Fibroblast of skin of right biceps (primary cell): ENCODE results near the gene RPP25L.
A peak's percentile ranks its signal among the peaks of the same experiment; 100 is the strongest.

Source experiments
- DNase-seq: peaks from one replicate; pipeline ENCODE4 v3.0.0-alpha.2; 2013

Gene RPP25L

DNA sequence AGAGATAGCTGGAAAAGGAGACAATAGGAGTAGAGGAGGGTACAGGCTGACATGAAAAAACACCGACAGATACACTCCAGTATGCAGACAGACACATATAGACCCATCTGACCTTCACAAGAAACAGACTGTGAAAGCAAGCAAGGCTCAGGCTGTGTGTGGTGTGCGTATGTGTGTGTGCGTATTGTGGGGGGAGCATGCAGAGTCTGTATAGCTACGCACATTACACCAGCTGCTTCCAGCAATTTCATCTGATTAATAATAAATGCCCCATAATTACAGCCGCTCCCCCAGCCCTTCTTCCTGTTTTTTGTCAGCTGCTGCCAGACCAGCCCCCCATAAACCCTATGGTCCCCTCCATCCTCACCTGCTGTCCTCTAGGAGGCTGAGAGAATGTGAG lies 29.1 kb downstream of the RPP25L start:
- DNase-seq, result no peak

DNA sequence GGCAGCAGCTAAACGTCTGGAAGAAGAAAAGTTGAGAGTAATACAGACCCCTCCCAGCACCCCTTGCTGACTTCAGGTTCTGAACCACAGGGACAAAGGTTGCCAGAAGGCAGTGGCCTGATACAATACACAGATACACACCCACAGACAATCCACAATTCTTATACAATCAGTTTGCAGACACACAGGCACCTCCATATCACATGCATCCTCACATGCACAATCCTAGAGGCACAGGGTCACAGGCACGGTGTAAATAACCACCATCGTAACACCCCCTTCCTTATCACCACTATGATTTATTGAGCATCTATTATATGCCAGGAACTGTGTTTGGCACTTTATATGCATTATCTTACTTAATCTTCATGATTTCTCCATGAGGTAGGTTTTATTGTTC lies 30.6 kb downstream of the RPP25L start:
- no peak for DNase-seq

- DNase-seq, result no peak
Observed at GRCh38 chr9:34580358-34580757, 31.5 kb downstream of the RPP25L start.

DNA sequence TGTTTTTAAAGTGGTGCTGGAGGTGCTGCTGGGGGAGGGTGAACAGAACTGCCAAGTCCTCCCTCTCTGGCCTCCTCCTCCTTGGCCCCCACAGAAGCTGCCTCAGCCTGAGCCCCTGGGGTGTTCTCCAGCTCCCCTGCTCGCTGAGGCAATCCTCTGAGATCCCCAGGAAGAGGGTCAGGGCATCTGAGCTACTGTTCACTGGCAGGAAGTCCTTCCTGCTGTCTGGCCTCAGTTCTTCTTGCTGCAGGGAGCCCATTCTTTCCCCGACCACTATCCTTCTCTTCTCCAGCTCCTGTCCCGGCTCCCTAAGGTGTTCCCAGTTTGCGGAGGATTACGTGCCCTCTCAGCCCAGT lies 32.1 kb downstream of the RPP25L start:
- no peak for DNase-seq

- no peak for DNase-seq
Observed at GRCh38 chr9:34579104-34579807, 32.6 kb downstream of the RPP25L start.

DNA sequence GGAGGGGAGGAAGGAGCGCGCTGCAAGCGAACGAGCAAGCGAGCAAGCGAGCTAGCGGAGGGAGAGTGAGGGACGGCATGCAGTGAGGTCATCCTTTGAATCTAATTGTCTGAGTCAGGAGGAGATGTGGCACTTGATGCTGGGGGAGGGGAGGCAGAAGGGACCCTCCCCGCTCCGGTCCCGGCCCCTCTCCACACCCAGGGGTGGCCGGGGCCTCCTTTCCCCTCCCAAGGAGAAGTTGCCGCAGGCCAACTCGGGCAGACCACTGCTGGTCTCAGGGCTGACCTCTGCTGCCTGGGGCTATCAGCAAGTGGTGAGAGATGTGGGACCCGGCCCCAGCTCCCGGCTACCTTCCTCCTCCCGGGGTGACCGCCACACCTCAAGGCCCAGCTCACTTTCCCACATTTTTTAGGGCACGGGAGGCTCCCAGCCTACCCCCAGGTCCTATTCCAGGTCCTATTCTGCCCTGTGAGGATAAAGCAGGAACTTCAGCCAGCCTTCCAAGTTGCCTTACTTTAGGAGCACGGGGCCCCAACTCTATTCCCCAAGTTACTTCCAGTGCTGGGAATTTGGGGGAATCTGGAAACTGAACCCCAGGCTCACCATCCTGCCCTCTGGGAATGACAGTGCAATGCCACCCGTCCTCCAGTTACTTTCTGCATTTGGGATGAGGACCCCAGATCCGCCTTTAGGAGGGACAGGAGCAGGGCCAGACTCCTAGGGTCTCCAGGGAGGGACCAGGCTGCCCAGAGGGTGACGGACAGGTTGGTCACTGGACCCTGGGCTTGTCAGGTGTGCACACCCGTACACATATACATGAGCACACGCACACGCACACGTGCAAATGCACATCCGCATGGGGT lies 33.4 kb downstream of the RPP25L start:
- DNase-seq, result peak; percentile 80

- DNase-seq, result peak; percentile 59
Observed at GRCh38 chr9:34577400-34578240, 34.3 kb downstream of the RPP25L start.

DNA sequence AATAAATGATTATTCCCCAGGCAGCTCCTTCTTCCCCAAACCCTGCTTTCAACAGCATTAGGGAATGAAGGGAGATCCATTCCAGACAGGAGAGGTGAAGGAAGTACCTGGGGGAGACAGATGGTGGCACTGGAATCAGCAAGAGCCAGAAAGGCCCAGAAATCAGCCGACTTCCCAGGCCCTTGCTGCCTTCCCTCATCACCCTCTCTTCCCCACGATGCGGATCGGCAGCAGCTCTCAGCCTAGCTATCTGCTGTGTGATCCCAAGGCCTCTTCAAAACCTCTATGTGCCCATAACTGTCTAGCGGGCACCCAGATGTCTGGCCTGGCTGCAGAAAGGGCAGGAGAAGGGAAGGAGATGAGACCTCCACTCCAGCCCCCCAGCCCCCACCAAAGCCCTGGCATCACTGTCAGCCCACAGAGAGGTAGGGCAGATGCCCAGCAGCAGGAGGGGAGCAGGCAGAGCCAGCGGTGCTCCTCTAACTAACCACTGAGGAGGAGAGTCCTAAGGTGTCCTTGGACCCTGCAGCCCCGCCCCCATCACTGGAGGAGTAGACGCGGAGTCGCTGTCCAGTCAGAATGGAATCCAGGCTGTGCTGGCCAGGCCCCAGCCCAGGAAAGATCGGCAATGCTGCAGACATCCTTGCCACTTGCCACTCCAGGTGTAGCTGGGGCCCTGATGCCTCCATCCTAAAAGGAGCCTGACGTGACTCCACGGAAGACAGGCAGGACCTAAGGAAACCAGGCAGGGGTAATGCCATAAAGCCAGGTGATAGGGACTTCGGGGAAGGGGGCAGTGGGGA lies 35.1 kb downstream of the RPP25L start:
- no peak for DNase-seq

- no peak for DNase-seq
Observed at GRCh38 chr9:34575862-34576596, 35.9 kb downstream of the RPP25L start.

DNA sequence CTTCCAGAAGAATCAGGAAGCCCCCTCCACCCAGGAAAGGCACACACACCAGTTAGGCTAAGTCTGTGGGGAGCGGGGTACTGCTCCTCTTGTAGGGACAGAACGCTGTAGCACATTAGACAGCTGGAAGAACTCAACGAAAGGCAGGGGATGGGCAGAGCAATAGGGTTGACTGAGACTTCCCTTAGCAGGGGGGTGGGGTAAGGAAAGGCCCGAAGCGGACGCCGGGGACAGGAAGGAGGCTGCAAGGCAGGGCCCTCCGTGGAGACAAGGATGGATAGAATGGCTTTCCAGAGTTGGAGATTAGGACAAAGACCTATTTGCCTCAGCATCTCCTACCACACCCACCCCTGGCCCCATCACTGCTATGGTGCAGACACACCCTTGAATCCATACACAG lies 36.7 kb downstream of the RPP25L start:
- DNase-seq, result no peak

DNA sequence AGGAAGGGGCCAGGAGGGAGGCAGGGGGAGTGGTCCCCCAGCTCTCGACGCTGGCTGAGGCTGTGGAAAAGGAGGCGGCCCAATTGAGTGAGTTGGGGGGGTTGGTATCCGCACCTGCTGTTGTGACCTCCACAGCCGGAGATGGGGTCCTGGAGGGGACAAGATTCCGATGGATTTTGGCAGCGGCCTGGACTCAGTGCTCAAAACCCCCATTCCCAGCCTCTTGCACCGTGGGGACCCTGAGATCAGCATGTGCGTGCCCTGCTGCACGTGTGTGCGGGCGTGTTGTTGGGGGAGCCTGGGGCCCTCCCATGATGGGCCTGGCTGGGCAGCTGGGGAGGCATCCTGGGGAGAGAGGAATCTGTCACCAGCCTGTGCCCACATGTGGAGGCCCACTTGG lies 37.3 kb downstream of the RPP25L start:
- no peak for DNase-seq

DNA sequence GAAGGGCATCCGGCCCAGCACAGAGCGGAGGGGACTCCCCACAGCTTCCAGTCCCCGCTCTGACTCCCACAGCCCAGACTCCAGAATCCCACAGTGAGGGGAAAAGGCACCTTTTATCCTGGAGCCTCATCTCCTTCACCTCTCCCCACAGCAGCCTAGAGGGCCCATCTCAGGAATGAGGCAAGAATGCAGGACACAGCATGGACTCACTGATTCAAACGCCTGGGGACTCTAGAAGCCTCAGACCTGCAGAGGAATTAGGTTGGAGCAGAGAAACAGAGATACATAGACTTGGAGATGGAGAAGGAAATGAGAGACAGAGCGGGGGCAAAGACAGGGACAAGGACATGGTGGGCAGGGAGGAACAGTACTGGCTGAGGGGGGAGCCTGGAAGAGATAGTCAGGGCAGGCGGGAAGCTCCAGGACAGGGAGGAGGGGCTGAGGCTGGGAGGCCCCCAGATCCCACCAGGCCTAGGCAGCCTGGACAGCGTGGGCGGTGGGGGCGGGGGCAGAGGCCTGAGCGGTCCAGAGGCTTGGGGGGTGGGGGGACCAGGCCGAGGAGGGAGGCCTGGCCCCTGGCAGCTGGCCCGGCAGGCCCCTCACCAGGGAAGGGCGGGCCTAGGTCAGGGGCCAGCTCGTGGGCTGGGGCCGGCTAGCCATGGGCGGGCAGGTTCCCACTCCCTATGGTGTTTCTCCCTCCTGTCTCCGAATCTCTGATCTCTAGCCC lies 38.1 kb downstream of the RPP25L start:
- DNase-seq, result no peak

DNA sequence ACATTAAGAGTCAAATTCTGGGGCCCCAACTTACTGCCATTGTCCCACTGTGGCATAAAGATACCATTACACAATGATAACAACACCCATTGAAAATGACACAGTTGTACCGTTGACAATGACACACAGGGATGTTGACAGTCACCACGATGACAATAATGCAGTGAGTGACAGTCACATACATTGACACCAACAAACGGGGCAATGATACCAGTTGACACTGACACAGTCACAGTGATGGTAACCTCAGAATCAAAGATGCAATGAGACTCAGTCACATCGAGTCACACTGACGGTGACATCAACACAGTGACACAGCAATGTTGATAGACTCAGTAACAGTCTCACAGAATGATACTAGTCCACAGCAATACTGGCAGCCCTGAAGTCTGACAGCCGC lies 39.3 kb downstream of the RPP25L start:
- DNase-seq, result no peak

- no peak for DNase-seq
Observed at GRCh38 chr9:34572092-34572491, 39.8 kb downstream of the RPP25L start.

GRCh38 chr9:34571481-34571810 lies 40.5 kb downstream of the RPP25L start:
- no peak for DNase-seq

GRCh38 chr9:34570809-34571480 lies 41.0 kb downstream of the RPP25L start:
- no peak for DNase-seq

- no peak for DNase-seq
Observed at GRCh38 chr9:34570376-34570775, 41.5 kb downstream of the RPP25L start.

GRCh38 chr9:34568774-34569173 lies 43.1 kb downstream of the RPP25L start:
- no peak for DNase-seq

GRCh38 chr9:34568133-34568532 lies 43.8 kb downstream of the RPP25L start:
- no peak for DNase-seq

DNA sequence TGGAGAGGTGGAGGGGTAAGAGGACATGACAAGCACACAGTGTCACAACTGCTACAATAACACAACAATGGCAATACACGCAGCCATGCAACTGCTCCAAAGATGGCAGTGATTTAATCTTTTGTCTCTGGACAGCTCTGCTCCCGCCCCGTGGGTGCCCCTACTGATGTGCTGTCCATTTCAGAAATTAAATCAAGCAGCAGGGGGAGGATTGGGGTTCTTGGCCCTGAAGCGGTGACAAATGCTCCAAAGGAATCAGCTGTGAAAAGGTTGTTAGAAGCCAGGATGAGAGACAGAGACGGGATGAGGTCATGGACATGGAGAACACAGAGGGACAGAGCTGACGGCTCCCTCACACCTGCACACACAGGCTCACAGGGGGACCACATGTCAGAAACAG lies 44.9 kb downstream of the RPP25L start:
- no peak for DNase-seq

DNA sequence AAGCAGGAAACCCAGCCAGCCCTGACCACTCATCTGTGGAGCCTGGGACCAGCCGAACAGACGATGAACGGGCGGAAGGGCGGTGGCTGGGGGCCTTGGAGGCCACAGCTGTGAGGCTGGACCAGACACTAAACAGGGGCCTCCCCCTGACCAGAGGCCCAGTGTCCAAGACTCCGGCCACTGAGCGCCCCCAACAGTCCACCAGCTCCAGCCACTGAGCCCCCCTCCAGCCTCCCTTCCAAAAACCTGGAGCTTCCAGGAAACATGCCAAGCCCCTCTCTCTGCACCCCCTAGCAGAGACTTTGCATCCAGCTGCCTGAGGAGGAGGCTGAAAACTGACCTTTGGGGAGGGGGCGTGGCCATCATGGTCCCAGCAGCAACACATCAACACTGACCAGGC lies 45.6 kb downstream of the RPP25L start:
- DNase-seq, result no peak
